Thyroid gland (tissue), 4 donors: ENCODE data around the gene SCUBE2.

Experiments used
- CTCF ChIP-seq, 6 experiments: fragments of 200-600 bp in 3 of 6; fragments of 450-650 bp in 3 of 6; sonication (generic) in 3 of 6; IDR thresholded peaks; one replicate each; pipeline ENCODE4 v1.5.1; 2016 to 2019; ENCODE audit warnings: antibody characterized with exemption in 6 of 6, mild to moderate bottlenecking in 2 of 6, inconsistent platforms in 1 of 6, moderate library complexity in 1 of 6
- POLR2A ChIP-seq, 2 donors: fragments of 450-650 bp; IDR thresholded peaks; one replicate each; pipeline ENCODE4 v1.6.1; 2017; ENCODE audit warnings: antibody characterized with exemption in 2 of 2, mild to moderate bottlenecking in 2 of 2, moderate library complexity in 1 of 2

- TF ChIP-seq CTCF (IDR thresholded peaks at IDR 0.05) (no peak), POLR2A (IDR thresholded peaks at IDR 0.05) (no peak)
These were observed 15.8 kb downstream of the SCUBE2 start for GRCh38 chr11:9075556-9075955.
